ENCODE measurements around the gene DNASE1.

DNASE1 gene

DNA sequence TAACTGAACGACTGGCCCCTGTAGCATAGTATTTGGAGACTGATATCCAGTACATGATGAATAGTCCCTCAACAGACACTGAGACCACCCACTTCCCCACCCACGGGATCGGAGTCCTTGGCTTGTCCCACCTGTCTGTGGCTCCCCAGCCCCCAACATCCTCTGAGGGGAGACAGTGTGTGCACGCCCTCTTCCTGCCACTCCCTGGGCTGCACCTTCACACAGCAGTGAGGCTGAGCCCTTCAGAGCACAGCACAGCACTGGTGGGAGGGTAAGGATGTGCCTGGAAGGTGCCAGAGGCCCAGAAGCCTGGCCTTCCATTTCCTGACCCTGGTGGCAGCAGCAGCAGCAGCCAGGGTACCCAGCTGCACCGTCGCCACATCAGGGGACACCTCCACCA lies 11.0 kb downstream of the DNASE1 start:
- no peak for DNase-seq

DNA sequence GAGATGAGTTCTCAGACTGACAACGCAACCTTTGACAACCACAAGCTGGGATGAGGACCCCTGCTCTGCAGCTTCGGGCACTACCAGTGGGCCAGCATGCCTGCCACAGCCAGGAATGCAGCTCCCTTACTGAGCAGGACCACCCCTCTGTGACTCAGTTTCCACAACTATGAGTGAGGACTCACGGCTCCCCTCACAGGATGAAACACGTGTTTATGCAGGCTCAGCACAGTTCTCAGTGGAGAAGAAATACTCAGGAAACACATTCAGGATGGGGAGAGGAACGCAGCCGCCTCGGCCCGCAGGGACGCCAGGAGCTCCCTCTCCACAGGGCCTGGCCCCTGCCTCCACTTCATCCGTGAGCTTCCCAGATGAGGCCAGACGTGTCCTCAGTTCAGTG lies 14.1 kb downstream of the DNASE1 start:
- no peak for DNase-seq

DNA sequence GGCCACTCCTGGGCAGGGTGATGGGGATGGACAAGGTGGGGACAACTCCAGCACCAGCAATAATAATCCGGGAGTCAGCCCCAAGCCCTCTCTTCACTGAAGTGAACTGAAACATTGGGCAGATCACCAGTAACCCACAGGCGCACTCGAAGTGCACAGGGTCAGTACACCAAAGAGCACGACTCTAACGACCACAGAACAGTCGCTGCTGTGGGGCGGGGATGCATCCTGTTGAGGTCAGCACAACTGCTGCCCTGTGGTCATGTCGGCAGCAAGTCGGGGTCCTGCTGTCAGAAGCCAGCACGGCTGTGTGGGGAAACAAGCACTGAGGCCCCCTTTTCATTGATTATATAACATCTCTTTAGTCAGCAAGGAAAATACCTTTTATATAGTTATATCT lies 14.6 kb downstream of the DNASE1 start:
- no peak for DNase-seq

DNA sequence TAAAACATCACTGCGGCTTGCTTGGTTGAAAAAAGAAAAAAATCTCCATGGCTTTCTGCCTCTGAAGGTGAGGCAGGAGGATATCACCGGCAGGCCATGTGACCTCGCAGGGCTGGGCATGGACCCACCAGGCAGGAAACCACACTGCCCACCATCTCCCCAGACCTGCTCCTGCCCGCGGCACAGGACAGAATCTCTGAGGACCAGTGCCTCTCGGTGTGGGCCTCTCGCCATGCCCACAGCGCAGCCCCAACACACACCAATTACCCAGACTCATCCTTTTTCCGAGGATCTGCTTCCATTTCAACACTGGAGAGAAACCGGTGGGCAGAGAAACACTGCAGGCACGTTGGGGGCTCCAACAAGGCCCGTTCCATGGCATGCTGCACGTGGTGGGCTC lies 16.2 kb downstream of the DNASE1 start:
- no peak for DNase-seq

DNA sequence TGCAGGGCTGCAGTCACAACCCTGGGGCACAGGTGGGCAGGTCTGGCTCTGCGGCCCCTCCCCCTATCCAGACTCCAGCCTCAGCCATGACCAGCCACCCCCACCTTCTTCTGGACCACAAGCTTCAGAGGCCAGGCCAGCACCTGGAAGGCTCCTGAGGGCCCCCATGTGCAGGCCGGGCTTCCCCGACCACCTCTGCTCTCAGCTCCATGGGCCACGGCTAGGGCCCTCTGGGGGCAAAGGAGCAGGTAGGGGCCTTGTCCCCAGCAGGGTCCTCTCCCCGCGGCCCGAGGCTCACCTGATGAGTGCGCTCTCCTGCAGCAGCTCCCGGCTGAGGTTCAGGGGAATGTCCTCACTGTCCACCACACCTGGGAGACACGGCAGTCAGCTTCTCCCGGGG lies 16.9 kb downstream of the DNASE1 start:
- no peak for DNase-seq

DNA sequence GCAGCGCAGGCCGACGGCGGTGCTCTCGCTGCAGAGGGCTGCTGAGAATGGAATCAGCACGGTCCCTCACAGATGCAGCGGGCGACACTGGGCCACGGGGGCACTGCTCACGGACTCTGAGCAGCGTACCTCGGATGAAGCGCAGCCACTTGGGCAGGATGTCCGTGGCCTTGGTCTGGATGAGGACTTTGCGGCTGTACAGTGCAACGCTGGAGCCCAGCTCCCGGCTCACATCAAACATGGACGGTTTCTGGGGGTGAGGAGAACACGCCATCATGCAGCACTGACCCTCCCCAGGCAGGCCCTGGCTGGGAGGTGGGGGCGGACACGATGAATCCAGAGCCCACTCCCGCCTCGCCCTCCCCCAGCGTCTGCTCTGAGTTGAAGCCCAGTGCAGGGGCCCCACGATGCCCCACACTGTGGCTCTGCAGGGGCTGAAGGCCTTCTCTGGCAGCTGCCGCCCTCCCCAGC lies 18.1 kb downstream of the DNASE1 start:
- DNase-seq: no peak

DNA sequence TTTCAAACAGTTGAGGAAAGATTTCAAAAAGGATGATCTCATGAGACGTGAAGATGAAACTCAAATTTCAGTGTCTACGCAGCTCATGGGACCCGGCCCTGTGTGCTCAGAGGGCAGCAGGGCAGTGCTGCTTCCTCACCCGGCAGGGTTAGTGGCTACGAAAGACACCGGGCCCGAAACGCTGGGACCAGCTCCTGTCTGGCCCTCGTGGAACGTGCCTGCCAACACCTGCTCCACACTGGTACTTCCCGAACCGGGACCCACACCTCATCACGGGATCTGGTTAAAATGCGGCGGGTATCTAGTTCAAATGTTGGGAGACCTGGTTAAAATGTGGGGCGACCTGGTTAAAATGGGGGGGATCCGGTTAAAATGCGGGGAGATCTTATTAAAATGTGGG lies 18.7 kb downstream of the DNASE1 start:
- no peak for DNase-seq

DNA sequence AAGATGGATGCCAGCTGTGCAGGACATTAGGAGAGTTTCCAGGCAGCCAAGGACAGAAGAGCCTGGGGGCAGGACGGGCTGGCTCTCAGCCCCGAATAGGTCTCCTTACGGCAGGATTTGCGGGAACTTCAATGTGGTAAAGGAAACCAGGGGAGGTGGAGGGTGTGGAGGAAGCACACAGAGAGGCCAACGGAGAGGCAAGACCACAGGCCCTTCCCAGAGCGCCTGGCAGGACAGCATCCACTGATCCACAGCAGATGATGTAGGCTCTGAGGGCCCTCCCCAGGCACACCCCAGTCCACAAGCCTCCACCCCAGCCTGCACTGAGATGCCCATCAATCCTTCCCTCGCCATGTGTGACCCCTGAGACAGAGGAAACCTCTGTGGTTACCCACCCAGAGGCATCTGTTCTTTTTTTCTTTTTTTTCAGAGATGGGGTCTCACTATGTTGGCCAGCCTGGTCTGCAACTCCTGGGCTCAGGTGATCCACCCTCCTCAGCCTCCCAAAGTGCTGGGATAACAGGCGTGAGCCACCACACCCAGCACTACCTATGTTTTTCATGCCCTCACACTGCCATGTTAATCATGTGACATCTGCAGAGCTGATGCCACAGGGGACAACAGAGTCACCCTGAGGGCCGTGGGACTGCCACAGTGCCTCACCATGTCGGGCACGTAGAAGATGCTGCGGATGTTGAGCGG lies 19.3 kb downstream of the DNASE1 start:
- DNase-seq: no peak

DNA sequence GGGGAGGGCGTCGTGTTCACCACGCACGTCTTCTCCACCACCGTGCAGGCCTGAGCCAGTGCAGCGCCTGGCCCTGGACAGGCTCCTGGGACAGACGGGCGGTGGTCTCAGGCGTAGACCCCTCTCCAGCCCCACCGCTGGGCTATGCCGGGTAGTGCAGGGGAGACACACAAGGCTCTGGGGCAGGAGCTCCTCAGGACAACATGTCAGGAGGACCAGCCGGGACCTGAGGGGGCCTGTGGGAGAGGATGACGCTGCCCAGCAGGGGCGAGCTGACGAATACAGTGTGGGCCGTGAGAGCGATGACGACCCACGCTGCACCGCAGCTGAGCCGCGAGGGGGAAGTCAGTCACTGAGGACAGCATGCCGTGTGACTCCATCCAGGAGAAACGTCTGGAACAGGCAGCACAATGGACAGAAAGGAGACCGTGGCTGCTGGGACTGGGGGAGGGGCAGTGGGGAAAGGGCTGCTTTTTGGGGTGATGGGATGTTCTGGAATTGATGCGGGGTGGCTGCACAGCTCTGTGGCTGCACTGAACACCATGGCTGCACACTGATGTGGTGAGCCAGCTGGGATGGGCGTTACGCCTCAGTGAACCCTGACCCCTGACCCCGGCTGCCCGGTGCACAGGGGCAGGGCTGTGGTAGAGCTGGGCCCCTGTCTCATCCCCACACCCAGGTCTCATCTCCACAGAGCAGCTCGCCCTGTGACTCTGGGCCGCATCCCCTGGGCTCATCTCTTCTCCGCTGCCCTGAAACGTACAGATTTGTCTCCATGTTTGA lies 20.2 kb downstream of the DNASE1 start:
- no peak for DNase-seq

DNA sequence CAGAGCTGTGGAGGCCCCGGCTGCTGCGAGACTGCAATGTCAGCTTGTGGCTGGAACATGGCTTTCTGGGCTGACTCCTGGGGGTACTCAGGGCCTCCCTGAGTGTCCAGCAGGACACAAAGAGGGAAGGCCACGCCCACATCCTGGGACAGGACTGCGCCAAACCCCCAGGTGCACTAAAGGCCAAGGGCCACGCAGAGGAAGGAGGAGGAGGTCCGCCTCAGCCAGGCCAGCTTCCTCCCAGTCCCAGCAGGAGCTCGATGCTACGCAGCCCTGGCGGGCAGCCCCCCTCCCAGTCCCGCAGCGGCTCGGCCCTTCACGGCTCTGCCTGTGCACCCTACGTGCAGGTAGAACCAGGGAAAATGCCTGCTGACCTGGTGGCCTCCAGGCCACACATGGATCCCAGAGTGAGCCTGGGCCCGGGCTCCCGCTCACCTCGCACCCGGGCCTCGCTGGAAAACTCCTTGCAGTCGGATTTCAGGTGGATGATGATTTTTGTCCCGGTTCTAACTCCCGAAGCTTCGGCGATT lies 21.2 kb downstream of the DNASE1 start:
- DNase-seq: no peak

DNA sequence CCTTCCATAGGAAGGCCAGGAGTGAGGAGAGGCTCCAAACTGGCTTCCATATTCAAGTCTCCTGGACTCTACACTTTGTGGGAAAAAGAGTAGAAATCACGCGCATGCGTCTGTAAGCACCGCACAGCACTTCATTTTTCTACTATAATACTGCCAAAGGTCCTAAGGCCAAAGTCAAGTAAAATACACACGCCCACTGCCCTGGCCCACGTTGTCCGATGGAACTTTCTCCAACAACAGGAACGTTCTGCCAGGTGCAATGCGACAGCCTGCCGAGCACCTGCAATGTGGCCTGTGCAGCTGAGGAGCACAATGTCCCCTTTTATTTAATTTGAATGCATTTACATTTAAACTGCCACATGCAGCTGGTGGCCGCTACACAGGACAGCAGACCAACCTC lies 23.5 kb downstream of the DNASE1 start:
- no peak for DNase-seq

DNA sequence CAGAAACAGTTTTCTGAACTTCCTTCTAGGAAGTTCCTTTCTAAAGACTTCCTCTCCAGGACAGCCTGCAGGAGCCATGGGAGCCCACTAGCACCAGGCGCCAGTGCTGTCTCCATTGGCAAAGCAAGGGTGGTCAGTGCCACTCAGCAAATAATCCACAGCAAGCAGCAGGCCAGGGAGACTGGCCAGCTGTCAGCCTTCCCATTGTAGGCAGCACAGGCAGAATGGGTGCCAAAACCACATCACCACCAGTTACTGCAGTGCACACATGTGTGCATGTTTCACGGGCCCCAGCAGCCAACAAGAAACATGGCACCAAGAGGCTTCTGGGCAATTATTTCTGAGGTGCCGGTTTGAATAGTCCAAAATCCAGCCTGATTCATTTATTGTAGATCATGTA lies 26.7 kb downstream of the DNASE1 start:
- DNase-seq: no peak

DNA sequence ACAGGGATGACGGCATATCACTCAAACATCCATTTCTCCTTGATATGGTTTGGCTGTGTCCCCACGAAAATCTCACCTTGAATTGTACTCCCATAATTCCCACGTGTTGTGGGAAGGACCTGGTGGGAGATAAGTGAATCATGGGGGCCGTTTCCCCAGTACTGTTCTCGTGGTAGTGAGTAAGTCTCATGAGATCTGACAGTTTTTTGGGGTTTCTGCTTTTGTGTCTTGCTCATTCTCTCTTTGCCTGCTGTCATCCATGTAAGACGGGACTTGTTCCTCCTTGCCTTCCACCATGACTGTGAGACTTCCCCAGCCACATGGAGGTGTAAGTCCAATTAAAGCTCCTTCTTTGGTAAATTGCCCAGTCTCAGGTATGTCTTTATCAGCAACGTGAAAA lies 32.5 kb downstream of the DNASE1 start:
- no peak for DNase-seq

DNA sequence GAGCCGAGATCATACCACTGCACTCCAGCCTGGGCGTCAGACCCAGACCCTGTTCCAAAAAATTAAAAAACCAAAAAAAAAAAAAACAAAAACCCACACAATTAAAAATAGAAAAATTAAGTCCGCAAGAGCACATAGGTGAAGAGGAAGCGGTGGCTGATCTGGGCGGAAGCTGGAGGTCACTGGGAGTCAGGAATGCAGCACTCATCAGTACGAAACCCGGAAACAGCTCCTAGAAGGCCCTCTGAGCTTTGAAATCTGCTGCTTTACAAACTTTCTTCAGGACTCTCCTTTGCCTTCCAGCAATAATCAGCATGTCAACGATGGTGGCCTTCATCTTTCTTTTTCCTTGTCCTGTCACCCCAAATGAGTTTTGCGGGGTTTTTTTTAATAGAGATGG lies 33.3 kb downstream of the DNASE1 start:
- no peak for DNase-seq

DNA sequence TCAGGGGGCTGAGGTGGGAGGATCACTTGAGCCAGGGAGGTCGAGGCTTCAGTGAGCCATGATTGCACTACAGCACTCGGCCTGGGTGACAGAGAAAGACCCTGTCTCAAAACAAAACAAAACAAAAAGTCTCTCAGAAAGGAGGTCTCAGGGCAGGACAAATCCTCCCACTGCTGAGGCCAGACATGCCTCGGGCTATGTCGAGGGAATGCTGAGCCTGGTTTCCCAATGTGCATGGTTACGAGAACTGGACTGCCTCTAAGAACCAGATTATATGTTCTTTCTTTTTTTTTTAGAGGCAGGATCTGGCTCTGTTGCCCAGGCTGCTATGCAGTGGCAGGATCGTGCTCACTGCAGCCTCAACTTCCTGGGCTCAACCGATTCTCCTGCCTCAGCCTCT lies 35.2 kb downstream of the DNASE1 start:
- no peak for DNase-seq

DNA sequence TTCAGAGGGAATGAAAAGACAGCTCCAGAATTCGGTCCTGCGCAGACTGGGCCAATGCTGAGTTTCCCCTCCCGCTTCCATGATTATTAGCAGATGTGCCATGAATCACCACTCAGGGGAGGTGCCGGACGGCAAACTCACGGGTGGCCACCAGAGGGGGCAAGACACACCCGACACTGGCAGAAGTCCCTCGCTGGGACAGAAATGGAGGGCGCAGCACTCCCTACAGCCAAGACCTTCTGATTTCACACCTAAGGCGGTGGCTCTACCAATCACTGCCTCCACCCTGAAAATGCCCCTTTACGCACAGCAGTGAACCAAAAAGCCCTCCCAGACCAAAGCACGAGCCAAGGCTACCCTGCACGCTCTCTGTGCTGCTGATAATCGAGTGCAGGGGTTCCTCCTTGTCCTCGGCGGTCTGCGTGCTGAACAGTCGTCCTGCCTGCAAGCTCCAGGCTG lies 36.0 kb downstream of the DNASE1 start:
- peak; percentile 32 to 70 for DNase-seq

DNA sequence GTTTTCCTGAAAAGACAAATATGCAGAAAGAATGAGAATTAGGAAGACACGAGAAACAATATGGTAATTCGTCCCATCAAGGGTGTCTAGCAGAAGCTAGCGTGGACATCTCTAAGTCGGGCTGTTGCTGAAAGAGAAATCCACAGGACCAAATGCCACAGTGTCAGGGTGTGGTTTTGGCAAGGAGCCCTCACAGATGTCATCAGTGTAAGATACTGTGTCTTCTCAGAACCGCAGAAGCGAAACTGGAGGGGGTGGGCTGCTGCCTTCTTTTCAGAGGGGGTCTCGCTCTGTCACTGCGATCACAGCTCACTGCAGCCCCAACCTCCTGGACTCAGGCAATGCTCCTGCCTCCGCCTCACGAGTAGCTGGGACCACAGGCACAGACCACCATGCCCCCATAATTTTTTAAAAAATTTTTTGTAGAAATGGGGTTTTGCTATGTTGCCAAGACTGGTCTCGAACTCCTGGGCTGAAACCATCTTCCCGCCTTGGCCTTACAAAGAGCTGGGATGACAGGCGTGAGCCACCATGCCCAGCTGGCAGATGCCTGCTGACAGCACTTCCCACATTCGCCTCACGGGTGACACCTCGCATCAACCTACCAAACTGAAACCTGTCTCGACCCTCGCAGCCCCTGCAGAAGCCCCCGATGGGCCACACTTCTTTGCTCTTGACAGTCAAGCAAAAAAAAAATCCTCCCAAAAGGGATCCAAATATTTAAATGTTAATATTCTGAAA lies 36.7 kb downstream of the DNASE1 start:
- DNase-seq: no peak

DNA sequence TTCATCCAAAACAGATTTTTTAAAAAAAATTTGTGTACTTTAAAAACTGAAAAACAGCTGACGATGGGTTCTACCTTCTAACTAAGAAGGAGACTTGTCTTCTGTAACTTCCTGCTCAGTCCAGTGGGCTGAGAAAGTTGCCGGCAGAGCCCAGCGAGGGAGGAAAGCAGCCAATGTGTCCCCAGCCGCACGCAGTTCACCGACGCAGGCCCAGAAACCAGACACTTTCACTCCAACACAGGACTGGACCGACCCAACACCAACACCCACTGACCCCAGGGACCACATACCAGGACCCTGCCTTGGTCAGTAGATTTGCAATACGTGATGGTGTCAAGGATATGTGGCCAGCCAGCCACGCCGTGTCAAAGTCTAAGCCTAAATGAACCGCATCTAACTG lies 37.3 kb downstream of the DNASE1 start:
- DNase-seq: no peak

DNA sequence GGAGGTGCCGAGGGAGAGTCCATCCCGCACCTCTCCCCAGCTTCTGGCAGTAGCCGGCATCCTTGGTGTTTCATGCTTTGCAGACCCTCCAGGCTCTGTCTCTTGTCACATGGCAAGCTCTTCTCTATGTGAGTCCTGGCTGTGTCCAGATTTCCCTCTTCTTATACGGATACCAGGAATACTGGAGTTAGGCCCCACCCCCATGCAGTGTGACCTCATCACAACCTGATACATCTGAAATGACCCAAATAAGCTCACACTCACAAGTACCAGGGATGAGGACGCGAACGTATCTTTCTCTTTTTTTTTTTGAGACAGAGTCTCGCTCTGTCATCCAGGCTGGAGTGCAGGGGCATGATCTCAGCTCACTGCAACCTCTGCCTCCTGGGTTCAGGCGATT lies 39.6 kb downstream of the DNASE1 start:
- DNase-seq: no peak

DNA sequence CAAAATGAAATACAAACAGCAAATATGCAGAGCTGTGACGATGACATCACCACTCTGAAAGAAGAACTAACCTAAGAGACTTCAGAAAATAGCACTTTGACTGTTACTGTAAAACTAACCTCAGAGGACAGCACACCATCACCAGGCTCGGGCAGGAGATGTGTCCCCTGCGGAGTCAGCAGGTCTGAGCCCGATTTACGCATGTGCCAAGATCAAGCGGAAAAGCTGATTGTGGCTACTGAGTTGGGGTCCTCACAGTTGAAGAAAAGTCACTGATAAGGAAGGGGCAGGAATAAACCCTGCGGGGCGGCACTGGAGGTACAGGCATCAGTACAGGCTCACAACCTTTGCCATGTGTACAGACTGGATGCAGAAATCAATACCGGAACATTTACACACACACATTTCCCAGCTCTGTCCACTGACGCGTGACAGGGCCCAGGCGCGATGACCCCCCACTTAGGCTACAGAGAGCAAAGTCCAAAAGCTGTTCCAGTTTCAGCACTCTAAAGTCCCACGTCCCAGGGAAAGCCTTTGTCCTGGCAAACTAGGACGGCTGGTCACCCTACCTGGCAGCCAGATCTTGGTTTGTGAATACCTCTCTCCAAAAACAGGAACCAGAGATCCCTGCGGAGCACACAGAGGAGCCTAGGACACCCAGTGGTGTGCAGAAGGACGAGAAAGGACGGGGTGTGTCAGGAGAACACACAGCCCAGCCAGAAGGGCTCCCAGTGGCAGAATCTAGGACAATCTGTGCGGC lies 41.3 kb downstream of the DNASE1 start:
- DNase-seq: no peak

DNA sequence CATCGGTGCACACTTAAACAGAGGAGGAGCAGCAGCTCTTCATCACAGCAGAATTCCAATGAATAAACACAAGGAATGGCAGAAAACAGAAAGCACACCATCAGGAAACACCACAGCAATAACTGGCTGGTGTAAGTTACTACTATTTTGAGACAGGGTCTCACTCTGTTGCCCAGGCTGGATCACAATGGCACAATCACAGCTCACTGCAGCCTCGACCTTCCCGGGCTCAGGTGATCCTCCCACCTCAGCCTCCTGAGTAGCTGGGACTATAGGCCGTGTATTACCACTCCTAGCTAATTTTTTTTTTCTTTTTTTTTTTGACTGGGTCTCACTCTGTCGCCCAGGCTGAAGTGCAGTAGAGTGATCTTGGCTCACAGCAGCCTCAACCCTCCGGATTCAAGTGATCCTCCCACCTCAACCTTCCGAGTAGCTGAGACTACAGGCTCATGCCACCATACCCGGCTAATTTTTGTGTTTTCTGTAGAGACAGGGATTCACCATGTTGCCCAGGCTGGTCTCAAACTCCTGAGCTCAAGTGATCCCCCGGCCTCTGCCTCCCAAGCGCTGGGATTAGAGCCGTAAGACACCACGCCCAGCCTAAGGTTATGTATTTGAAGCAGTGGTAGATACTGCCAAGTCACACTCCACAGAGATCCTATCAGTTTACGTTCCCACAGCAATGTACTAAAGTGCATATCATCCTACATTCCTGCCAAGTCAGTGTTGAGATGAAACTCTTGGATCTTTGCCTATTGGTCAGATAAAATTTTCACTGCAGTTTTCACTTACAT lies 42.1 kb downstream of the DNASE1 start:
- no peak for DNase-seq

DNA sequence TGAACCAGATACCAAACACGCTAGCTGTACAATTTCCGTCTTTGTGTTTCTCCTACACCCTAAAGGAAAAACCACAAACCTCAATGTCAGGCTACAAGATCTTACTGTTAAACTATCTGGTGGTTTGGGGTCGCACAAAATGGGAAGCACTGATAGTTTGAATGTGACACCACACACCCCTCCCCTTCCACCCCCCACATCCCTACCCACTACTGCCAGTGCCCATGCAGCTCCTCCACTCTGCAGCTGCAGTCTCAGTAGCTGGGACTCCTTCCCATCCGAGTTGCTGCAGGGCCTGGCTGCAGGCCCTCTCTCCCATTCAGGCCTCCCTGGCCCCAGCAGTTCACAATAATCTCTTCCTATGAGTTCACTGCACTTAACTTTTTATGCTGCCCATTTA lies 44.5 kb downstream of the DNASE1 start:
- no peak for DNase-seq

All from SW 1271 (cell line).